KBM-7 (cell line): ENCODE measurements around the gene EFNB3.

Source experiments
- DNase-seq: peaks from one replicate; pipeline ENCODE4 v3.0.0-alpha.2; 2015
- in situ Hi-C: fragments of 300-500 bp; cut with MboI; formaldehyde crosslinking; loops from 2 replicates; pipeline ENCODE4 v1.14.3; 2020; ENCODE audit warnings: low sequenced_read_pairs, low pct_unique_long_range_greater_than_20kb, mixed read lengths

EFNB3 gene

DNA sequence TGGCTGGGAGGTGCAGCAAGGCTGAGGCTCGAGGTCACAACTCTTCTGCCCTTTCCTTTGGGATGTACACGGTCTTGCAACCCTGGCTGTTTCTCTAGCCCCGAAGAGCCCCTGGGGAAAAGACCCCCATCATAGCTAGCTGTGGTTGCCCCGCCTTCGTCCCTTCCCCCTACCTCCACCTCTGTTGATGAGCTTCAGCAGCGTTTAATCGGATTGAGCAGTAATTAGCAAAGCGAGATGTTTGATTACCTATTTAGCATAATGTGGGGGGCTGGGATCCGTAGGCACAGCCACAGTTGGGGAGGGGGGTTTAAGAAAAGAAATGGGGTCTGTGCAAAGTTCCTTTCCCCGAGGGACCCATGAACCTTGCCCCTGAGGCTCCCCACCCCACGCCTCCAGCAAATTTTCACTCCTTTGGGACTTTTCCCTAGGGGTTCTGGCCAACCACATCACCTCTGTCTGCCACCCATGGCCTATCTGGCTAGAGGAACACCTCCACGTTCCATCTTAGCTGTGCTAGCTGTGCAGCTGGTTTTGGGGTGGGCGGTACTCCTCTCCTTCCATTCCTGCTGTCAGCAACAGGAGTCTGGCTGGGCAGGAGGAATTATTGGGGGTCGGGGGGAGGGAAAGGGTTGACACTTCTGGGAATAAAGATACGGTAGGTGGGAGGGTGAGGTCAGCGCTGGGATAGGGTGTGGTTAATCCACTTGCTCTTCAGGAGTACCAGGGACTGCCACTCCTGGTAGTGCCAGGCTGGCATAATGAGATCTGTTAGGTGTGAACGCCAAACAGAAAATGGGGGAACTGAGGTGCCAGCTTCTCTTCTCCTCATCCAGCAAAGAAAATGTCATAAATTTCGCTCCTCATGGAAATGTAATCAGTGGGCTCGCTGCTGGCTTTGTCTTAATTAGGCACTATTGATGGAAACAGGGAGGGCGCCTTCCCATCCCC lies 11.2 kb downstream of the EFNB3 start:
- DNase-seq: no peak
- in situ Hi-C loops: no loop called here

DNA sequence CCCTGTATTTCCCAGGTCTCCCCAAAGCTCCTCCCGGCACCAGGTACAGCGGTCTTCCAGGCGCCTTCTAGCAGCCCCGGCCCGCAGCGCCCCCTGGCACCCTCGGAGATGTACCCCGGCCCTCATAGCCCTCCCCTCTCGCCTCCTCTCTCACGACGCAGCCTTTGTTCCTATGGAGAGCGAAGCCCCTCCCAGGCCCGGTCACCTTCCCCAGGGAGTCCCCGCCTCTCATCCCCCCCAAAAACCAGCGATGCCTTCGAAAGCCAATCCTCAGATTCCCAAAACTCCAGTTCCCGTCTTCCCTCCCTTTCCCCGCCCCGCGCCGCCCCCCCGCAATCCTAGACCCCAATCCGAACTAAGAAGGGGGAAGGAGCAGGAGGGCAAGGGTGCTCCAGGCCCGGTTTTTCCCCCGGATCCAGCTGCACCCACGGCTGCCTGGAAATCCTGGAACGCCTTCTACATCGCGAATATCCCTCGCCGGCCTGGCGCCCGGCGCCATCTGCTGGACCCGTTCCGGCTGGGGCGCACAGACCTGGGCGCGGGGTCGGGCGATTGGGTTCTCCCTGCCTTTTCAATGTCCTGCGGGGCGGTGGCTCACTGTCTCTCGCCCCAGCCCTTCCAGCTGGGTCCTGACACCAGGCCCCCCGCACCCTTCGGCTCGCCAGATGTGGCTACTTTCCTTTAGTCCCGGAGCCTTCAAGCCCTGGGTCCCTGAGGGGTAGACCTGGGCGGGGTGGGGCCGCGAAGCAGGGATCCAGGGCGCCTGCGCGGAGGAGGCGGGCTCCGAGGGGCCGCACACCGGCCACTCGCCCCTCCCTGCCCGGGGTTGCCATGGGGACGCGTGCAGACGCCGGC lies 12.1 kb downstream of the EFNB3 start, which contains the start of gene DNAH2:
TSS of gene DNAH2 (plus strand) at position 844 of the 855 bp plus-strand sequence. CDS start 1,991 bp downstream, outside the sequence.
- in situ Hi-C loops: no loop called here
- DNase-seq: peak; percentile 84

DNA sequence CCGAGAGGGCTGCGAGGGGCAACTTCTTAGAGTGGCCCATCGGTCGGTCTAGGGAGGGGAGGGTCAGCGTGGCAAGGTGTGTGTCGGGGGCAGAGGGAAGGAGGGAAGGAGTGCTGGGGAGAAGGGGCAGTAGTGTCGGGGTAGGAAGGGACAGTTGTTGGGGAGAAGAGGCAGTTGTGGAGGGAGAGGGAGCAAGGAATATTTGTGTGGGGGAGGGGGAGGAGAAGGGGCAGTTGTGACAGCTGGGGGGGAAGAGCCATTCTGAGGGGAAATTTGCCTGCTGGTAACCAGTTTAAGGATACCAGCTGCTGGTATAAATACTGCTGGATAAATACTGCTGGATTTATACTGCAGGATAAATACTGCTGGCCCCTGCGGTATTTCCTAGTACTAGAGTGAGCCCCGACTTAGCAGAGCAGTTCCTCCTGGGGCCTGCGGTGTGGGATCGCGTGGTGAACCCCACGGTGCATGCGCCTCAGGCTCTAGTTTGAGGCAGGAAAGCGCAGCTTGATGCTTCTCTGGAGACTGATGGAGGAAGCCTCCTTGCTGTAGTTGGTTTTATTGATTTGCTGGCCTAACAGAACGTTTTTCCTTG lies 12.9 kb downstream of the EFNB3 start:
- peak; percentile 79 for DNase-seq
- in situ Hi-C loops: no loop called here

DNA sequence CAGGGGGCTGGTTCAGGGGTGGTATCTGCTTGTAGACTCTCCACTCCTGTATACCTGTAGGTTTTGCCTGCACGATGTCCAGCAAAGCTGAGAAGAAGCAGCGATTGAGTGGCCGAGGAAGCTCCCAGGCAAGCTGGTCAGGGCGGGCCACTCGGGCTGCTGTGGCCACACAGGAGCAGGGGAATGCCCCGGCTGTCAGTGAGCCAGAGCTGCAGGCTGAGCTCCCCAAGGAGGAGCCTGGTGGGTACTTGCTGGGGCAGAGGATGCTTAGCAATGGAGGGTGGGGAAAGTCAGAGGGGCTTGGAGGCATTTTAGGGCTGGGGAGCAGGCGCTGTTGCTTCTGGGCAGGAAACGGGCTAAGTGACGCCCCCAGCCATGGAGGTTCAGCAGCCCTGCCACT lies 14.7 kb downstream of the EFNB3 start:
- no peak for DNase-seq
- in situ Hi-C loops: no loop called here

DNA sequence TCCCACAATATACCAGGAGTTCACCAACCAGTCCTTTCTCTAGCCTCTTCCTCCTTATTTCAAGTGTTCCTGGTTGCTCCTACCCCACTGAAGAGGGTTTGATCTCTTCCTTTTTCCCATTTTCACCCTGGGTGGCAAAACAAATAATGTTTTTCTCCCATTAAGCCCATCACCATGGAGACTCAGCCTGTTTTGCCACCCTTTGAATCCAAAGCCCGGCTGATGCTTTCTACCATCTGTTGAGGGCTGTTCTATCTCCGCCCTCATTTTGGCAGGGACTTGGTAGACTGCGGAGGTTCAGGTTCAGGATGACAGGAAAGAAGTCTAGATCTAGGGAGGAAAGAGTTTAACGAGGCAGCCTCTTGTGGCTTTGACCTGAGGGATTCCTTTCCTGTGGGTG lies 15.1 kb downstream of the EFNB3 start:
- in situ Hi-C loops: no loop called here
- DNase-seq: no peak

DNA sequence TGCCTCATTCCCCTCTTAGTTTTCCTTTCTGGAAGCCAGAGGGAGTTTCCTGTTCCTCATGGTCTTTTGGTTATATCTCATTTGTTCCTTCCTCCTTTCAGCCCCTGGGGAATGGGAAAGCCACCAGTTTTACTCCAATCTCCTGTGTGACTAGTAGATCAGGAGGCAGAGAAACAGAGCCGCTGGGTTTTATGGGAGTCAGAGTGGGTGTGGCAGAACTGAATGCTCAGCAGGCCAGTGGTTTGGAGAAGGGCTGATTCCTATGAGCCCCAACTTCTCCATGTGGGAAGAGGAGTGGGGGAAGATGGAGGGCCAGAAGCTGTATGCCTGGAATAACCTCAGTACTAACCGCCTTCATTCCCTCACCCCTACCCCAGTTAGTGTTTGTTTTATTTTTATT lies 16.6 kb downstream of the EFNB3 start:
- in situ Hi-C loops: no loop called here
- DNase-seq: no peak

DNA sequence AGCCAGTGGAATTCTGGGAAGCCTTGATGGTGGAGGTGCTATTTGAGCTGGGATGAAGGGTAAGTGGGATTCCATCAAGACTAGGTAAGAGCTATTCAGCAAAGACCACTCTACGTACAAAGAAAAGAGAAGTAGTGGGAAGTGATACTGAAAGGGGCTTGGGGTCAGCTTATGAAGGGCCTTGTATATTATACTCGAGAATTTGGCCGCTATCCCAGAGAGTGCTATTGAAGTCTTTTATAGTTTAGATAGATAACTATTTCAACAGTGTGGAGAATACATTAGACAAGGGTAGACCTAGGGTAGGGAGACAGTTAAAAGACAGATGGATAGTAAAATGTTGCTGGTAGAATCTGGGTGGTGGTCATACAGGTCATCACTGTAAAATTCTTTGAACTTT lies 22.9 kb downstream of the EFNB3 start:
- DNase-seq: no peak
- in situ Hi-C loops: no loop called here

DNA sequence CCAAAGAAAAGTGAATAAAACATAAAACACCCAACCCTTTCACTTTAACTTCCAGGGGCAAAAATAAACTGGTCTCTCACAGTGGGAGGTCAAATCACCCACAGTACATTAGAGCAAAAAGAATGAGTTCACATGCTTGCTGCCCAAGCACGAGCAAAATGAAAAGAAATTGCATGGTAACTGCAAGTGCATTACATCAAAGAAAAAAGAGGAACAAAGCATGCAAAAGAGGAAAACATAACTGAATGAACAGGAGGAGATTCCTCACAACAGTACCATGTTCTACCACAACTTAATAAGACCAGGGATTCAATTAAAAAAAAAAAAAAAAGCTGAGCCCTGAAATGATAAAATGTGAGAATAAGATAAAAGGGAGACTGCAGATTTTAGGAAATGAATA lies 24.8 kb downstream of the EFNB3 start:
- DNase-seq: peak; percentile 60
- in situ Hi-C loops: no loop called here

DNA sequence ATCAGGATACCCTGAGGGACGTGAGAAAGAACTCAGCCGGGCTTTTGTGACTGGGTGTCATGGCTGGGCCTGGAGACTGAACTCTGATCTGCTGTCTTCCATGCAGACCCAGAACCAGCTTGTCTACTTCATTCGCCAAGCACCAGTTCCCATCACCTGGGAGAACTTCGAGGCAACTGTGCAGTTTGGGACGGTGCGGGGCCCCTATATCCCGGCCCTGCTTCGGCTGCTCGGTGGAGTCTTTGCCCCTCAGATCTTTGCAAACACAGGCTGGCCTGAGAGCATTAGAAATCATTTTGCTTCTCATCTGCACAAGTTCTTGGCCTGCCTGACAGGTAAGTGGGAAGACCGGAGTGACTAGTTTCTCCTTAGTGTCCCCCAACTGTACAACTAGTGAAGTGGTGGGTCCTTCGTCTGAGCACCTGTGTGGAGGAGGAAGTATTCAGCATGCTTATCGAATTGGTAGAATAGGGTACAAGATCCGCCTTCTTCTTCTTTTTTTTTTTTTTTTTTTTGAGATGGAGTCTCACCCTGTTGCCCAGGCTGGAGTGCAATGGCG lies 28.1 kb downstream of the EFNB3 start:
- DNase-seq: no peak
- in situ Hi-C loops: no loop called here

DNA sequence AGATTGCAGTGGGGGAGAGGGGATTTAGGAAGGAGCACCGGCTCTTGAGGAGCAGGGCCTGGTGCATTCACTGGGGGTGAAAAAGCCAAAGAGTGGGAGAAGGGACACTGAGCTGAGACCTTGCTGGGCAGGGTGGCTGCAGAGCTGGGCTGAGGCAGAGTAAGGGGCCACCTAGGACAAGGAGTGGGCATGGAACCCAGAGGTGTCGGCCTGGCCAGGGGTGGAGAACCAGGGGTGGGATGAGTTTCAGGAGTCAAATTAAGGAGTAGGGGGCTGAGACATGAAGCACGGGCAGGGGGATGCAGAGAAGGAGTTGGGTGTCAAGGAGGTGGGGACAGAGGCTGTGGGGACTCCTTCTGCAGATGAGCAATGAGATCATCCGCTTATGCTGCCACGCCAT lies 32.6 kb downstream of the EFNB3 start:
- no peak for DNase-seq
- in situ Hi-C loops: no loop called here

DNA sequence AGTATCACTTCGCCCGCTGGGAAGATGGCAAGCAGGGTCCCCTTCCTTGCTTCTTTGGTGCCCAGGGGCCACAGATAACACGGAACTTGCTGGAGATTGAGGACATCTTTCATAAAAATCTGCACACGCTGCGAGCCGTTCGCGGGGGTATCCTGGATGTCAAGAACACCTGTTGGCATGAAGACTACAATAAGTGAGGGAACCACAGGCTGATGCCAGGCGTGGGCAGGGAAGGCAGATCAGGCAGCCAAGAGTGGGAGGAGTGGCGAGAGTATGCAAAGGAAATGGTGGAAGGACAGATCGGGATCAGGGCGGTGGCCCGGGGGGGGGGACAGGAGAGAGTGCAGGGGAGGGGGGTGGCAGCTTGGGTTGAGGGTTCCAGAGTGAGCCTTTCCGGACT lies 34.7 kb downstream of the EFNB3 start:
- no peak for DNase-seq
- in situ Hi-C loops: no loop called here

DNA sequence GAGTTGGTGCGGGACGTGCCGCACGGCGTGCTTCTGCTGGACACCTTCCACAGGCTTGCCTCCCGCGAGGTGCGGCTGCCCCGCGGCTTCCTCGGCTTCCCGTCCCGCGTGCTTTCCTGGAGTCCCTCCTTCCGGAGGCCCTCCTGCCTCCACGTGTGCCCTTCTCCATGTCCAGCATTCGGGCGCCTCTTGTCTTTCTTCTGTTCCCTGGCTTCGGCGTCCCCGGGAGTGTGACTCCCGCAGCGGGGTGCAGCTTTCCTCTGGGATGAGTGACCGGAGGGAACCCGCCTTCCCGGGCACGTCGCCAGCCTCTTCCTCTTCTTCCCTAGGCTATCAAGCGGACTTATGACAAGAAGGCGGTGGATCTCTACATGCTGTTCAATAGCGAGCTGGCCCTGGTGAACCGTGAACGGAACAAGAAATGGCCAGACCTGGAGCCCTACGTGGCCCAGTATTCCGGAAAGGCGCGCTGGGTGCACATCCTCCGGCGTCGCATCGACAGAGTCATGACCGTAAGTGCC lies 35.5 kb downstream of the EFNB3 start:
- DNase-seq: no peak
- in situ Hi-C loops: no loop called here

DNA sequence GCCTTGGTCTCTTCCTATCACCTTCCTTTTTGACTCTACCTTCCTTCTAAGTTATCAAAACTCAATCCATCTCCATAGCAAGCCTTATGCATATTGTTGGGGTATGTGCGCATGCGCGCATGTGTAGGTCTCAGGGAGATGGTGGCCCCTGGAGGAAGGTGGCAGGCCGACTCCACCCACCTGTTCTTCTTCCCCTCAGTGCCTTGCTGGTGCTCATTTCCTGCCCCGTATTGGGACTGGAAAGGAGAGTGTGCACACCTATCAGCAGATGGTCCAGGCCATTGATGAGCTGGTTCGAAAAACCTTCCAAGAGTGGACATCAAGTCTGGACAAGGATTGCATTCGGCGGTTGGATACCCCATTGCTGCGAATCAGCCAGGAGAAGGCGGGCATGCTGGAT lies 37.7 kb downstream of the EFNB3 start:
- DNase-seq: no peak
- in situ Hi-C loops: no loop called here

DNA sequence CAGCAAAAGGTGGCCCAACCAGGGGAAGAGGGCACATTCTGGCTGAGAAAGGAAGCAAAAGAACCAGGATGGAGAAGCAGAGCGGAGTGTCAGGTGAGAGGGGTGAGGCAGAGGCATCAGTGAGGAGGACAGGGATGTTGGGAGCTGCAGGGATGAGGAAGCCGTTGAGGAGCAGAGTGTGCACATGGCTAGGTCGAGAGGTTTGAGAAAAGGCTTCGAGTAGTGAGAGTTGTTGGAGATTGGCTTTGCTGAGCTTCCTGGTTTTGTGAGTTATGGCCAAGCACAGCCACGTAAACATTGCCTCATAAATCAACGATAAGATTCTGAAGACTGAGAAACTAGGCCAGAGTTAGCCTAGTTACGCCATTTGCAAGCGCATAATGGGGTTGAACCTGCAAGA lies 39.4 kb downstream of the EFNB3 start:
- DNase-seq: no peak
- in situ Hi-C loops: no loop called here

DNA sequence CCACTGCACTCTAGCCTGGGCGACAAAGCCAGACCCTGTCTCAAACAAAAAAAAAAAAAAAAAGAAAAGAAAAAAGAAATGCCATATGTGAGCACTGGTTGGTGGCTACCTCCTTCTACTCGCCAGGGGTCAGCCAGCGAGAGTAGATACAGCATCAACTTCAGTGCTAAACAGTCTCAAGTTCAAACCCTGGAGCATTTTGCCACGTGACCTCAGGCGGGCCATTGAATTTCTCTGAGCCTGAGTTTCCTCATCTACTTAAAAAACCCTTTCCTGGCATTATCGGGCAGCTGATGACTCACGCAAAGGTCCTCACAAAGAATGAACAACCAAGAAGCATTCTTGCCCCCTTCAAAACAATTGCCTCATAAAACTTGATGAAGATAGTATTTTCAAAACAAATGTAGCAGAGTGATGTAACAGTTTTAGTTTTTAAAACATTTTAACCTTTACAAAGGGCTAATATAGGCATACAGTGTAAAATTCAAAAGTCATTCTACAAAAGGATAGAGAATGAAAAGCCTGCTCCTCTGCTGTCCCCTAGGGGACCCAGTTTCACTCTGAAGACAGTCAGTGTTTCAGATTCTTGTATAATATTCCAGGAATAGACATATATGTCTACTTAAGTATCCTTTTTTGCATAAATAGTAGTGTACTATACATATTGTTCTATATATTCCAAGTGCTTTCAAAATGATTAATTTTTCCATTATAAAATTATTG lies 40.9 kb downstream of the EFNB3 start:
- in situ Hi-C loops: no loop called here
- DNase-seq: peak; percentile 67

DNA sequence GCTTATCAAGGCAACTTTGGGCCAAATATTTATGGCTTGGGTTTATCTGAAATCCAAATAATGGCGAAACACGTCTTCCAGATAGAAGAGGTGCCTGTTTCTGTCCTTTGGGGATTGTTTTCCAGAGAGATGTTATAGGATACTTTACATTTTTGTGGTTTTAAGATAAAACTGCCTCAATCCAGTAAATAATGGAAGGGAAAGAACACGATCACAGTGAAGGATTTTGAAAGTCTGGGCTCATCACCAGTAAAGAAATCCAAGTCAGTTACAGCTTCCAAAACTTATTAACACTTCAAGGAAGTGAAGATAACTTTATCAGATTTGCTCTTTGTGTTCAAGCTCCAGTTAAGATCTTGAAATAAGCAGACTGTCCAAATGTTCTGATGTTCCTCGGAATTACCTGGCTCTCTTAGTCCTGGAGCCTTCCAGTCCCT lies 42.7 kb downstream of the EFNB3 start:
- no peak for DNase-seq
- in situ Hi-C loops: no loop called here

DNA sequence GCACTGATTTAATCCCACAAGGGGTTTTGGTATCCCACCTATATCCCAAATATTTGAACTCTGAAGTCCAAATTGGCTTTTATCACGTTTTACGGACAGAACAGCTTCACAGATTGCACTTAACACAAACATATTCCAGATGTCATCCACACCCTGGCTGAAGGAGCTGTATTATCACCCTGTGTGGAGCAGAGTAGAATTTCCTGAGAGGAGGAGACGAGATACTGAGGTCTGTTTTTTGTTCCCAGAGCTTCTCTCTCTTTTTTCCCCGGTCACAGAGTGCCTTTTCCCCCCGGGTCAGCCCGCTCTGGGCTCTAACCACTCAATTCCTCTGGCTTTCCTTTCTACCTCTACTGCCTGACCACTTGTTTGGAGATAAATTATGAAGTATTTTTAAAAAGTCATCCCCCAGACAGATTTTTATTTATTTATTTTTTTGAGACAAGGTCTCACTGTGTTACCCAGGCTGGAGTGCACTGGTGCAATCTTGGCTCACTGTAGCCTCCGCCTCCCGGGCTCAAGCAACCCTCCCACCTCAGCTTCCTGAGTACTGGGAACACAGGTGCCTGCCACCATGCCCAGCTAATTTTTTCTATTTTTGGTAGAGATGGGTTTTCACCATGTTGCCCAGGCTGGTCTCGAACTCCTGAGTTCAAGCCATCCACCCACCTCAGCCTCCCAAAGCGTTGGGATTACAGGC lies 43.2 kb downstream of the EFNB3 start:
- no peak for DNase-seq

DNA sequence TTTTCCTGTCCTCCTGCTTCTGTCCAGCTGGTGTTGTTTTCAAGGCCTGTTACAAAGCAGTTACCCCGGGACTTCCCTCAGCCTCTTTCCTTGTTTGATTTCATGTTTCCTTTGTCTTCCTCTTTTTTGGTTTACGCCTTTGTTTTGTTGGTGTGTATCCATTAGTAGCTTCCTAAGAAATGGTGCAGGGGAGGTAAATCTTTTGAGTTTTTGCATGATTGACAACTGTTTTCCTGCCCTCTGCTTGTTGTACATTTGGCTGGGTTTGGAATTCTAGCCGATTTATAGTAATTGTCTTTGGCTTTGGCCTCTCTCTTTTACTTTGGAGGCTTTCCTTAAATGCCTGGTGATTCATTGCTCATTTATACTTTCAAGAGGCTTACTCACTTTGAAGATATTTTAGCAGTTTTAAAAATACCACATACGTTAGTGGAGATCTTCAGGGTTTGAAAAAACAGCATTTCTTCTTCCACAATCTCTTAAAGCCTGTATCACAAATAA lies 45.4 kb downstream of the EFNB3 start:
- DNase-seq: peak; percentile 26
- in situ Hi-C loops: no loop called here

More for the DNA sequence above, 43.2 kb downstream of the EFNB3 start:
- in situ Hi-C loops: no loop called here
